ENCODE measurements around the gene PBX2. TPM values are rescaled to one million over a fixed set of nuclear protein-coding genes. Genes with fewer than 3 reads are reported as not detected.

PBX2 gene
- polyA plus RNA-seq, 6 donors from 2014 or later = 0.64 to 4.0 (median 3.1) TPM

GRCh38 chr6:32140420-32141046 lies 49.5 kb downstream of the PBX2 start:
- Mint-ChIP-seq H3K4me1 (peaks cover 0 to 5% (median 0%) of the 10 kb centered on the region in 3 donors), H3K27ac (no peak overlapping the region), H3K9me3 (no peaks in the 10 kb centered on the region), H3K4me3 (no peak overlapping the region), H3K36me3 (no peaks in the 10 kb centered on the region), H3K27me3 (peaks cover 14 to 22% (median 16%) of the 10 kb centered on the region in 3 donors)
- ATAC-seq (ENCODE audit: low read depth in 2 of 2) (no peak), DNase-seq (no peak)

DNA sequence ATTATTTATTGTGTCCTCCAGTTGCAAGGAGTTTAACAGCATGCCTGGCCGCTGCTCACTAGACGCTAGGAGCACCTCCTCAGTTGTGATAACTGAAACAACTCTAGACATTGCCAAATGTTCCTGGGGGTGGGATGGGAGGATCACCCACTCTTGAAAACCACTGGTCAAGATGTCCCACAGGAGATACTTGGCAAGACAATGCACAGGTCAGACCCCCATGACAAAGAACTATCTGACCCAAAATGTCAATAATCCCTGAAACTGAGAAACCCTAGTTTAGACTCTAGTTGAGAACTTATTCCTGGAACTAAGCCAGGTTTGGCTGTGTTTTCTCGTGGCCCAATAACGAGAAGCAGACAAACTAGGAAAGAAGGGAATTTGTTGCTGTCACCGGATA lies 50.4 kb downstream of the PBX2 start:
- Mint-ChIP-seq H3K4me1 (peaks cover 0 to 5% (median 0%) of the 10 kb centered on the region in 3 donors), H3K9me3 (no peaks in the 10 kb centered on the region), H3K36me3 (no peaks in the 10 kb centered on the region), H3K27ac (no peak overlapping the region), H3K27me3 (peaks cover 14 to 31% (median 16%) of the 10 kb centered on the region in 3 donors), H3K4me3 (no peak overlapping the region)
- DNase-seq (no peak), ATAC-seq (ENCODE audit: low read depth in 2 of 2) (no peak)

DNA sequence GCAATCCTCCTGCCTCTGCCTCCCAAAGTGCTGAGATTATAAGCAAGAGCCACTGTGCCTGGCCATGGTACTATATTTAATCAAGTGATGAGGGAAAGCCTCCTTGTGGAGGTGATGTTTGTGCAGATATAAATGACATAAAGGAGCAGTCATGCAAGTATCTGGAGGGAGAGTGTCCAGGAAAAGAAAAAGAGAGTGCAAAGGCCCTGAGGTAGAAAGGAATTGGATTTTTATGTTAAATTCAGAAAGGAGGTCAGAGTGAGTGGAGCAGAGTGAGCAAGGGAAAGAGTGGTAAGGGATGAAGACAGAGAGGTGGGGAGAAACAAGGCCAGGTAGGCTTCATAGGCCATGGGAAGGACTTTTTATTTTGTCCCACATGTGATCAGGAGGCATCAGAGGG lies 52.5 kb downstream of the PBX2 start:
- Mint-ChIP-seq H3K9me3 (no peaks in the 10 kb centered on the region), H3K4me1 (peaks cover 0 to 5% (median 0%) of the 10 kb centered on the region in 3 donors), H3K27ac (no peak overlapping the region), H3K36me3 (no peaks in the 10 kb centered on the region), H3K4me3 (no peak overlapping the region), H3K27me3 (peaks cover 11 to 40% (median 22%) of the 10 kb centered on the region in 3 donors)
- DNase-seq (no peak), ATAC-seq (ENCODE audit: low read depth in 2 of 2) (no peak)

Other genes starting within 250 kb of the PBX2 start
- gene CFB, start 244.1 kb downstream of the PBX2 start, polyA plus RNA-seq (ENCODE audit: low read depth in 6 of 6) = 1 to 10 TPM in 3 of 6 donors, under 1 TPM in 1, not detected in 2; 0.68 to 1.6 (median 1.1) TPM
- 100 to 1,000 TPM in 1 of 6 donors, 10 to 100 TPM in 5; 59.1 to 104 (median 65.3) TPM for gene NELFE, start 231.2 kb downstream of the PBX2 start, polyA plus RNA-seq (ENCODE audit: low read depth in 6 of 6)
- 10 to 100 TPM; 10.7 to 21.0 (median 18.1) TPM for gene SKIC2, start 231.0 kb downstream of the PBX2 start, polyA plus RNA-seq (ENCODE audit: low read depth in 6 of 6)
- gene DXO, start 218.1 kb downstream of the PBX2 start, polyA plus RNA-seq (ENCODE audit: low read depth in 6 of 6) = 10 to 100 TPM; 15.5 to 24.0 (median 20.5) TPM
- gene C4A, start 208.1 kb downstream of the PBX2 start, polyA plus RNA-seq (ENCODE audit: low read depth in 6 of 6) = under 1 TPM in 3 of 6 donors, not detected in 3; 0.27 to 0.54 (median 0.29) TPM
- 1 to 10 TPM in 1 of 6 donors, under 1 TPM in 1, not detected in 4; 0.60 to 1.0 TPM for gene C4B, start 175.4 kb downstream of the PBX2 start, polyA plus RNA-seq (ENCODE audit: low read depth in 6 of 6)
- not detected for gene CYP21A2, start 151.8 kb downstream of the PBX2 start, polyA plus RNA-seq (ENCODE audit: low read depth in 6 of 6)
- under 1 TPM in 2 of 6 donors, not detected in 4; 0.23 to 0.44 TPM for gene TNXB, start 80.9 kb downstream of the PBX2 start, polyA plus RNA-seq (ENCODE audit: low read depth in 6 of 6)
- 10 to 100 TPM; 25.7 to 35.0 (median 32.4) TPM for gene ATF6B, start 62.0 kb downstream of the PBX2 start, polyA plus RNA-seq (ENCODE audit: low read depth in 6 of 6)
- 1 to 10 TPM in 5 of 6 donors, not detected in 1; 1.0 to 3.4 (median 1.6) TPM for gene FKBPL, start 59.9 kb downstream of the PBX2 start, polyA plus RNA-seq (ENCODE audit: low read depth in 6 of 6)
- gene PRRT1, start 38.3 kb downstream of the PBX2 start, polyA plus RNA-seq (ENCODE audit: low read depth in 6 of 6) = not detected
- gene PPT2, start 36.1 kb downstream of the PBX2 start, polyA plus RNA-seq (ENCODE audit: low read depth in 6 of 6) = 1 to 10 TPM in 4 of 6 donors, under 1 TPM in 1, not detected in 1; 0.96 to 3.0 (median 2.0) TPM
- gene EGFL8, start 25.6 kb downstream of the PBX2 start, polyA plus RNA-seq (ENCODE audit: low read depth in 6 of 6) = not detected
- gene AGPAT1, start 14.1 kb downstream of the PBX2 start, polyA plus RNA-seq (ENCODE audit: low read depth in 6 of 6) = 10 to 100 TPM in 5 of 6 donors, 1 to 10 TPM in 1; 9.1 to 20.6 (median 13.1) TPM
- gene RNF5, start 11.8 kb downstream of the PBX2 start, polyA plus RNA-seq (ENCODE audit: low read depth in 6 of 6) = 100 to 1,000 TPM in 3 of 6 donors, 10 to 100 TPM in 3; 85.9 to 116 (median 102) TPM
- 1 to 10 TPM in 1 of 6 donors, under 1 TPM in 3, not detected in 2; 0.32 to 1.1 (median 0.63) TPM for gene AGER, start 5.9 kb downstream of the PBX2 start, polyA plus RNA-seq (ENCODE audit: low read depth in 6 of 6)
- 100 to 1,000 TPM in 5 of 6 donors, 10 to 100 TPM in 1; 99.0 to 145 (median 125) TPM for gene GPSM3, start 2.4 kb upstream of the PBX2 start, polyA plus RNA-seq (ENCODE audit: low read depth in 6 of 6)
- gene NOTCH4, start 33.9 kb upstream of the PBX2 start, polyA plus RNA-seq (ENCODE audit: low read depth in 6 of 6) = 1 to 10 TPM; 5.1 to 10.0 (median 8.4) TPM
- gene TSBP1, start 181.7 kb upstream of the PBX2 start, polyA plus RNA-seq (ENCODE audit: low read depth in 6 of 6) = not detected
- not detected for gene BTNL2, start 217.0 kb upstream of the PBX2 start, polyA plus RNA-seq (ENCODE audit: low read depth in 6 of 6)
- gene HLA-DRA, start 249.7 kb upstream of the PBX2 start, polyA plus RNA-seq (ENCODE audit: low read depth in 6 of 6) = over 10,000 TPM; 10,549 to 17,877 (median 15,091) TPM

Data from naive B cell (primary cell).